GM10266 (cell line): ENCODE measurements around the gene FLACC1.
"Not testable (repeated sequence)": the region's sequence is repeated elsewhere in the genome, so short reads cannot be mapped to it uniquely, and the experiment has no call there.

Source experiments
- DNase-seq: peaks from one replicate; pipeline ENCODE4 v3.0.0; 2012; ENCODE audit errors: extremely low spot score
- CTCF ChIP-seq: IDR thresholded peaks from 2 replicates; pipeline ENCODE4 v1.5.1; 2012; ENCODE audit warnings: mild to moderate bottlenecking, low read depth; ENCODE audit not compliant: control insufficient read depth, insufficient read depth; ENCODE audit errors: missing control alignments

Gene FLACC1

DNA sequence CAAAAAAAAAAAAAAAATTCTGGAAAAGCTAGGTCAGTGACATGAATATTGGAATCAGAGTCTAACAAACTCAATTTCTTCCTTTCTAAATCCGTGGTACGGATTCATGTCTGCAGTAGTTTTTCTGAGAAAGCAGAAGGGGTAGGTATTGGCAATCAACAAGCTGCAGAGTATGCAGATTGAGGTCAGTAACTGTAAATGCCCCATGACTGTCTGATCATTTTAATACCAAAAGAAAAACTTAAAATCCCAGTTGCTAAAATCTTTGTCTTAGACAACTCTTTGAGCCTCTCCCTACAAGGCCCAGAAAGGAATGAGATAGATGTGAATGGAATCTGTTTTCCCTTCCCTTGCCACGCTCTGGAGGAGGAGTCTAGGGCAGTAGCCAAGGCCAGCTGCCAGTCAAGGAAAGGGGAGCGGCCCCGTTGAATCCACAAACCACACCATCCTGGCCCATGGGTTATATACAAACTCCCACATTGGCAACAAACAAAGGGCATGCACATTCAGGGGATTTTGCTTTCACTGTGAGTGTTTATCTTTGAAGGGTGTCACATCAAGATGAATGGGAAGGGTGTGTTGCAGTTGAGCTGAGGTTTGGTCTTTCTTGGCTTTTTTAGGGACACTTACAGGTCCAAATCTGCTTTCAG lies 102.9 kb downstream of the FLACC1 start:
- no peak for TF ChIP-seq CTCF
- DNase-seq, result no peak

DNA sequence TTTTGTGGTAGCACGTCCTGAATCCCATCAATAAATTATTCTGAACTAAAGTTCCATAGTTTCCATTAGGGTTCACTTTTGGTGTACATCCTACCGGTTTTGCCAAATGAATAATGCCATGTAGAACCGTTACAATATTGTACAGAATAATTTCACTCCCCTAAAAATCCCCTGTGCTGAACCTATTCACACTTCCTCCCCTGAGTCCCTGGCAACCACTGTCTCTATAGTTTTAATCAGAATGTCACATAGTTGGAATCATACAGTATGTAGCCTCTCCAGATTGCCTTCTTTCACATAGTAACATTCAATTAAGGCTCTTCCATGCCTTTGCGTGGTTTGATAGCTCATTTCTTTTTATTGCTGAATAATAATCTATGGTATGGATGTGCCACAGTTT lies 106.4 kb downstream of the FLACC1 start:
- TF ChIP-seq CTCF, result no peak
- no peak for DNase-seq

GRCh38 chr2:201249889-201250288 lies 107.3 kb downstream of the FLACC1 start:
- no peak for TF ChIP-seq CTCF
- no peak for DNase-seq

DNA sequence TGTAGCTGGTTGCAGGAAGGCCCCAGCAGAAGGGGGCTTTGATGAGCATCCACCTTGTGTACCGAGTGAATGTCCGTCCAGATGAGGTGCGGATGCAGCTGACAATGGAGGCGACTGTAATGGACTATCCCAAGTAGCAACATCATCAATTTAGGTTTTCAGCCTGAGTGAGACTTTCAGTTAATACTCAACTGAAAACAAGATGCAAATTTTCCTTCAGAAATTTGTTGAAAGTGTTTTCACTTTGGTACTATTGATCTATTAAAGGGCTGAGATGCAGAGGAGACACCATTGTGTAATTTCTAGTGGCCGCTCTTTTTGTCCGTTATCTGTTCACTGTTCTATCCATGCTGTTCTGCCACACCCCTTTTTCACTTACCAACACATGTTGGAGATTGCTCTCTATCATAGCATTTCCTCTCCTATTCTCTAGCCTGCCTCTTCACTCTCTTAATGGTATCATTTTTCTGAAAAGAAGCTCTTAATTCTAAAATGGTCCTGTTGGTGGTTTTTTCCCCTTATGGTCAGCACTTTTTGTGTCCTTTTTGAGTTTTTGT lies 108.8 kb downstream of the FLACC1 start:
- TF ChIP-seq CTCF, result no peak
- DNase-seq, result no peak

DNA sequence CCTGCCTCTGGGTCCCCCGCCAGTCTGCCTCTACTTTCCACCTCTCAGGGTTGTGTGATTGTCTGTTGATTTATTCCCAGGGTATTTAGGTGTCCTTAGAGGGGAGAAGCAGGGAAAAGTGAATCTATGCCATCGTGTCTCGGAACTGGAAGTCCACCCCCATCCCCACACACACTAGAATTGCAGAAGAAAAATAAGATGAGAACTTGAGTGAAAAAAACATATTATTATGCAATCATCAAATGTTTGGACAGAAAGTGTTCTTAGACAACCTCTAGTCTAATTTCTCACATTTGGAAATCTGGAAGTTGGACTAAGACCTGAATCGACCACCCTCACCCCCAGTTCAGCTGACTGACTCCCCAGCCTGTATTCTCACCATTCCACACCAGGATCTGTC lies 110.9 kb downstream of the FLACC1 start:
- no peak for TF ChIP-seq CTCF
- DNase-seq, result no peak

DNA sequence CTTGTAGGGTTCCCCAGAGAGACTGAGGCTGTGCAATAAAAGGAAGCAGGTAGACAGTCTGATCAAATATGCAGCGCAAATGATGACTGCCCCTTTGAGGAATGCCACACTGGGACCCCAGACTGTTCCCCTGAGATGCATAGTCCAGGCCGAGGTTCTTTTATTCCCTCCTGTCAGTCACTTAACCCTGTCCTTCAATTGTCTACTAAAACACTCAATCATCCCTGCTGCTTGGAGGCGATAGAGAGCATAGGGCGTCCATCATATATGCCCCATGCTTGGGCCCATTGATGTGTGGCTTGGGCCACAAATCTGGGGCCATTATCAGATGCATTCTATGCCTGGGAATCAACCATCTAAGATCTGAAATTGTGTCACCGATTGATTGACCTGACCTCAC lies 112.3 kb downstream of the FLACC1 start:
- no peak for TF ChIP-seq CTCF
- no peak for DNase-seq

DNA sequence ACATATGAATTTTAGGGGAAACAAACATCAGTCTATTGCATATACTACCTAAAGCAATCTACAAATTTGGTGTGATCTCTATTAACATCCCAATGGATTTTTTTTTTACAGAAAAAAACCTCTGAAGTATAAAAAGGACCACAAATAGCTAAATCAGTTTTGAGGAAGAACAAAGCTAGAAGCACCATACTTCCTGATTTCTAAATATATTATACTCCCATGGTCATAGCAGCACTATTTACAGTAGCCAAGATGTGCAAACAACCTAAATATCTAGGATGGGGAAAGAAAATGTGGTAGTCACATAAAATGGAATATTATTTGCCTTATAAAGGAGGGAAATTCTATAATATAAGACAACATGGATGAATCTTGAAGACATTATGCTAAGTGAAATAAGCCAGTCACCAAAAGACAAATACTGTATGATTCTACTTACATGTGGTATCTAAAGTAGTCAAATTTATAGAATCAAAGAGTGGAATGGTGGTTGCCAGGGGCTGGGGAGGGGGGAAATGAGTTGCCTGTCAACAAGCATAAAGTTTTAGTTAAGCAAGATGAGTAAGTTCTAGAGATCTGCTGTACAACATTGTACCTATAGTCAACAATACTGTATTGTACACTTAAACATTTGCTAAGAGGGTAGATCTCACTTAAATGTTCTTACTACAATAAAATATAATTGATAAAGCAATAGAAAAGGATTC lies 114.4 kb downstream of the FLACC1 start:
- no peak for DNase-seq
- TF ChIP-seq CTCF, result no peak

GRCh38 chr2:201239167-201239935 lies 117.8 kb downstream of the FLACC1 start:
- DNase-seq, result not testable (repeated sequence)
